K562 (cell line): ENCODE measurements around the gene BIRC3. TPM values are rescaled to one million over a fixed set of nuclear protein-coding genes. Genes with fewer than 3 reads are reported as not detected.
A peak's percentile ranks its signal among the peaks of the same experiment; 100 is the strongest.

Source experiments
- C11orf30 ChIP-seq: fragments of 450-650 bp; IDR thresholded peaks from 2 replicates; pipeline ENCODE4 v1.6.1; 2016; ENCODE audit warnings: low read depth, mild to moderate bottlenecking
- CHD4 ChIP-seq: fragments of 200-600 bp; sonication (generic); IDR thresholded peaks from 3 replicates; pipeline ENCODE4 v1.6.1; 2012; ENCODE audit warnings: low read depth, mild to moderate bottlenecking, mixed read lengths, low read length, inconsistent platforms; ENCODE audit not compliant: insufficient read depth, insufficient replicate concordance, poor library complexity, severe bottlenecking
- CREM ChIP-seq: IDR thresholded peaks from 2 replicates; pipeline ENCODE4 v1.6.1; 2014; ENCODE audit warnings: antibody characterized with exemption, low read depth
- DIDO1 ChIP-seq: fragments of 450-650 bp; IDR thresholded peaks from 2 replicates; pipeline ENCODE4 v1.6.1; 2016; ENCODE audit warnings: low read depth, missing biosample characterization, missing genetic modification characterization
- EP400 ChIP-seq: fragments of 450-650 bp; IDR thresholded peaks from 2 replicates; pipeline ENCODE4 v1.6.1; 2017; ENCODE audit warnings: antibody characterized with exemption, mild to moderate bottlenecking, moderate library complexity
- ESRRB ChIP-seq: fragments of 250-450 bp; sonication (Bioruptor Pico); IDR thresholded peaks from 2 replicates; pipeline ENCODE4 v1.5.0; 2020; ENCODE audit warnings: mild to moderate bottlenecking, moderate library complexity, borderline replicate concordance
- EWSR1 ChIP-seq: fragments of 450-650 bp; IDR thresholded peaks from 2 replicates; pipeline ENCODE4 v1.6.1; 2018; ENCODE audit warnings: borderline replicate concordance, mild to moderate bottlenecking, low read depth, moderate library complexity; ENCODE audit not compliant: partially characterized antibody
- HDAC8 ChIP-seq: fragments of 450-650 bp; IDR thresholded peaks from 2 replicates; pipeline ENCODE4 v1.6.1; 2016; ENCODE audit warnings: mild to moderate bottlenecking, missing genetic modification characterization, moderate library complexity, missing compliant biosample characterization
- HLTF ChIP-seq: fragments of 450-650 bp; IDR thresholded peaks from 2 replicates; pipeline ENCODE4 v1.6.1; 2016
- MCM5 ChIP-seq: fragments of 450-650 bp; IDR thresholded peaks from 2 replicates; pipeline ENCODE4 v1.6.1; 2016; ENCODE audit warnings: low read depth
- NFIC ChIP-seq: fragments of 450-650 bp; IDR thresholded peaks from 2 replicates; pipeline ENCODE4 v1.6.1; 2017; ENCODE audit warnings: mild to moderate bottlenecking, inconsistent platforms
- OTX1 ChIP-seq: fragments of 450-650 bp; formaldehyde crosslinking; IDR thresholded peaks from 2 replicates; pipeline ENCODE4 v1.4.0; 2022; ENCODE audit warnings: mild to moderate bottlenecking
- PHB2 ChIP-seq: fragments of 450-650 bp; IDR thresholded peaks from 2 replicates; pipeline ENCODE4 v1.6.1; 2017; ENCODE audit warnings: low read depth
- POLR2A ChIP-seq: fragments of 450-650 bp; conservative IDR thresholded peaks from 2 replicates; pipeline ENCODE4 v1.6.1; 2016
- POLR2G ChIP-seq: fragments of 200-400 bp; formaldehyde crosslinking; IDR thresholded peaks from 2 replicates; pipeline ENCODE4 v1.6.1; 2017; ENCODE audit warnings: low read depth, mild to moderate bottlenecking, antibody characterized with exemption, low read length, moderate library complexity
- SMARCA5 ChIP-seq: fragments of 450-650 bp; IDR thresholded peaks from 2 replicates; pipeline ENCODE4 v1.6.1; 2016
- SMARCE1 ChIP-seq: fragments of 450-650 bp; IDR thresholded peaks from 2 replicates; pipeline ENCODE4 v1.7.1; 2016; ENCODE audit warnings: mild to moderate bottlenecking
- STAT5B ChIP-seq: fragments of 250-450 bp; sonication (Bioruptor Pico); IDR thresholded peaks from 2 replicates; pipeline ENCODE4 v1.8.0; 2021; ENCODE audit warnings: mild to moderate bottlenecking, inconsistent platforms
- ZBTB7A ChIP-seq: IDR thresholded peaks from 2 replicates; pipeline ENCODE4 v1.6.1; 2011; ENCODE audit warnings: low read depth, mild to moderate bottlenecking, low read length, moderate library complexity, borderline replicate concordance; ENCODE audit not compliant: control insufficient read depth
- ZNF184 ChIP-seq: sonication (generic); formaldehyde crosslinking; IDR thresholded peaks from 2 replicates; pipeline ENCODE4 v1.5.0; 2020; ENCODE audit warnings: missing genetic modification reagents
- ZNF324 ChIP-seq: fragments of 250-450 bp; sonication (Bioruptor Pico); IDR thresholded peaks from 2 replicates; pipeline ENCODE4 v1.4.0; 2020; ENCODE audit warnings: mild to moderate bottlenecking
- ZNF57 ChIP-seq: fragments of 450-650 bp; formaldehyde crosslinking; IDR thresholded peaks from 2 replicates; pipeline ENCODE4 v1.4.0; 2020; ENCODE audit warnings: mild to moderate bottlenecking, moderate library complexity
- ZNF764 ChIP-seq: fragments of 250-450 bp; sonication (Bioruptor Pico); IDR thresholded peaks from 2 replicates; pipeline ENCODE4 v1.4.0; 2020; ENCODE audit warnings: low read depth, mild to moderate bottlenecking, moderate library complexity
- ZNF785 ChIP-seq: fragments of 250-450 bp; sonication (Bioruptor Pico); IDR thresholded peaks from 2 replicates; pipeline ENCODE4 v1.4.0; 2020; ENCODE audit warnings: mild to moderate bottlenecking
- polyA plus RNA-seq, 8 experiments: library from polyadenylated mRNA; depleted of rRNA in 4 of 8; stranded (reverse) in 5 of 8; unstranded in 3 of 8; fragments of >200 nt; fragmentation: Nextera tagmentation in 2 of 8; fragmentation: Illumina TruSeq in 1 of 8; extraction: Ambion mirVana in 2 of 8; extraction: Trizol in 1 of 8; gene quantifications; 2 replicates each; pipeline versions ENCODE4 v1.2.1 to v1.2.3, GENCODE V29; 2011 to 2014; ENCODE audit warnings: inconsistent platforms in 1 of 8, missing spikeins in 1 of 8
- total RNA-seq, 7 experiments: library from RNA; depleted of rRNA in 6 of 7; stranded (reverse); fragments of >200 nt in 6 of 7; fragmentation: Illumina TruSeq in 2 of 7; extraction: Trizol in 2 of 7; gene quantifications; 2 replicates each; pipeline versions ENCODE4 v1.2.1 to v1.2.3, GENCODE V29; 2011 to 2021; ENCODE audit warnings: low replicate concordance in 1 of 7
- TF ChIP-seq, protein P1 (sequence below): fragments of 250-450 bp; sonication (Bioruptor Pico); IDR thresholded peaks from 2 replicates; pipeline ENCODE4 v1.4.0; 2020; ENCODE audit warnings: borderline replicate concordance
- TF ChIP-seq, protein P2 (sequence below): fragments of 450-650 bp; IDR thresholded peaks from 2 replicates; pipeline ENCODE4 v1.6.1; 2016; ENCODE audit warnings: borderline replicate concordance
- TF ChIP-seq, protein P3 (sequence below), 2 experiments: fragments of 450-650 bp; IDR thresholded peaks; 2 replicates each; pipeline ENCODE4 v1.6.1; 2016

Gene BIRC3
- total and polyA plus RNA-seq, 9 of the 15 experiments (the other 6 are each of a cell fraction or from before 2014, with no cell fraction given), result 0.08 to 0.42 (median 0.18) TPM

DNA sequence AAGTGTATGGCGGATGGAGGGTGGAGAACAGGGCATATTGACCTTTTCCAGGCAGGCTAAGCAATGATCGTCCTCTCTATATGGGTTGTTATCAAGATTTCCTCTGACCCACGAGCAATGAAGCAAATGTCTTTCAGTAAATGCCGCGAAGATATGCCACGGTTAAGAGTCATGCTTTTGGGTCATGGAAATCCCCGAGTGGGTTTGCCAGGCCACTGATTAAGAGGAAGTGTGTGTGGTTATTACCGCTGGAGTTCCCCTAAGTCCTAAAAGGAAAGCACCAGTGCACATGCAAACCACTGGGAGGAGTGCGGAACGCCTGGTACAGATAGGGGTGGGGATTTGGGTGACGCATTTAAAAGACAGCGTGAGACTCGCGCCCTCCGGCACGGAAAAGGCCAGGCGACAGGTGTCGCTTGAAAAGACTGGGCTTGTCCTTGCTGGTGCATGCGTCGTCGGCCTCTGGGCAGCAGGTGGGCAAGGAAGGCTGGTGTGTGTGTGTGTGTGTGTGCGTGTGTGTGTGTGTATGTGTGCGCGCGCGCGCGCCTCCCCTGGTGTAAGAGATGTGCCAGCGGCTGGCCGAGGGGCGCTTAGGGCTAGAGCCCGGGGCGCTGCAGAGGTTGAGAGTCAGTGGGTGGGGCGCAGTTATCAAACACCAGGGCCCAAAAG, at the start of gene BIRC3 (continued):
- 0 out of 2 replicates have a peak, but pooled peaks have one; percentile 38 for TF ChIP-seq DIDO1 (tag)
- TF ChIP-seq HLTF, result 0 out of 2 replicates have a peak, but pooled peaks have one; percentile 27
- TF ChIP-seq ZNF184 (CRISPR knock-in tag), result no peak
- TF ChIP-seq STAT5B (CRISPR knock-in tag), result no peak
- no peak for TF ChIP-seq NFIC
- peak; percentile 86 for TF ChIP-seq CREM
- TF ChIP-seq ZNF57 (CRISPR knock-in tag), result no peak
- TF ChIP-seq SMARCA5, result no peak
- TF ChIP-seq, protein P1, sequence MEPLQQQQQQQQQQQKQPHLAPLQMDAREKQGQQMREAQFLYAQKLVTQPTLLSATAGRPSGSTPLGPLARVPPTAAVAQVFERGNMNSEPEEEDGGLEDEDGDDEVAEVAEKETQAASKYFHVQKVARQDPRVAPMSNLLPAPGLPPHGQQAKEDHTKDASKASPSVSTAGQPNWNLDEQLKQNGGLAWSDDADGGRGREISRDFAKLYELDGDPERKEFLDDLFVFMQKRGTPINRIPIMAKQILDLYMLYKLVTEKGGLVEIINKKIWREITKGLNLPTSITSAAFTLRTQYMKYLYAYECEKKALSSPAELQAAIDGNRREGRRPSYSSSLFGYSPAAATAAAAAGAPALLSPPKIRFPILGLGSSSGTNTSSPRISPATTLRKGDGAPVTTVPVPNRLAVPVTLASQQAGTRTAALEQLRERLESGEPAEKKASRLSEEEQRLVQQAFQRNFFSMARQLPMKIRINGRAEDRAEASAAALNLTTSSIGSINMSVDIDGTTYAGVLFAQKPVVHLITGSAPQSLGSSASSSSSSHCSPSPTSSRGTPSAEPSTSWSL (CRISPR knock-in tag), result no peak
- TF ChIP-seq ZNF785, result no peak
- TF ChIP-seq, protein P2, sequence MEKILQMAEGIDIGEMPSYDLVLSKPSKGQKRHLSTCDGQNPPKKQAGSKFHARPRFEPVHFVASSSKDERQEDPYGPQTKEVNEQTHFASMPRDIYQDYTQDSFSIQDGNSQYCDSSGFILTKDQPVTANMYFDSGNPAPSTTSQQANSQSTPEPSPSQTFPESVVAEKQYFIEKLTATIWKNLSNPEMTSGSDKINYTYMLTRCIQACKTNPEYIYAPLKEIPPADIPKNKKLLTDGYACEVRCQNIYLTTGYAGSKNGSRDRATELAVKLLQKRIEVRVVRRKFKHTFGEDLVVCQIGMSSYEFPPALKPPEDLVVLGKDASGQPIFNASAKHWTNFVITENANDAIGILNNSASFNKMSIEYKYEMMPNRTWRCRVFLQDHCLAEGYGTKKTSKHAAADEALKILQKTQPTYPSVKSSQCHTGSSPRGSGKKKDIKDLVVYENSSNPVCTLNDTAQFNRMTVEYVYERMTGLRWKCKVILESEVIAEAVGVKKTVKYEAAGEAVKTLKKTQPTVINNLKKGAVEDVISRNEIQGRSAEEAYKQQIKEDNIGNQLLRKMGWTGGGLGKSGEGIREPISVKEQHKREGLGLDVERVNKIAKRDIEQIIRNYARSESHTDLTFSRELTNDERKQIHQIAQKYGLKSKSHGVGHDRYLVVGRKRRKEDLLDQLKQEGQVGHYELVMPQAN, result peak; percentile 82; the same call in 1 of the 2 replicates
- TF ChIP-seq ZNF764 (CRISPR knock-in tag), result peak; percentile 75
- TF ChIP-seq C11orf30, result peak; percentile 15; the same call in 1 of the 2 replicates
- TF ChIP-seq, protein P3, sequence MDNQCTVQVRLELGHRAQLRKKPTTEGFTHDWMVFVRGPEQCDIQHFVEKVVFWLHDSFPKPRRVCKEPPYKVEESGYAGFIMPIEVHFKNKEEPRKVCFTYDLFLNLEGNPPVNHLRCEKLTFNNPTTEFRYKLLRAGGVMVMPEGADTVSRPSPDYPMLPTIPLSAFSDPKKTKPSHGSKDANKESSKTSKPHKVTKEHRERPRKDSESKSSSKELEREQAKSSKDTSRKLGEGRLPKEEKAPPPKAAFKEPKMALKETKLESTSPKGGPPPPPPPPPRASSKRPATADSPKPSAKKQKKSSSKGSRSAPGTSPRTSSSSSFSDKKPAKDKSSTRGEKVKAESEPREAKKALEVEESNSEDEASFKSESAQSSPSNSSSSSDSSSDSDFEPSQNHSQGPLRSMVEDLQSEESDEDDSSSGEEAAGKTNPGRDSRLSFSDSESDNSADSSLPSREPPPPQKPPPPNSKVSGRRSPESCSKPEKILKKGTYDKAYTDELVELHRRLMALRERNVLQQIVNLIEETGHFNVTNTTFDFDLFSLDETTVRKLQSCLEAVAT (IDR thresholded peaks at IDR 0.05), result no peak
- no peak for TF ChIP-seq PHB2
- no peak for TF ChIP-seq ZBTB7A
- TF ChIP-seq POLR2G, result peak; percentile 30; the same call in 1 of the 2 replicates
- TF ChIP-seq MCM5, result no peak
- peak; percentile 57; the same call in 1 of the 2 replicates for TF ChIP-seq OTX1
- TF ChIP-seq ZNF324 (CRISPR knock-in tag), result peak; percentile 49; the same call in 1 of the 2 replicates
- no peak for TF ChIP-seq ESRRB (CRISPR knock-in tag)
- no peak for TF ChIP-seq EWSR1
- TF ChIP-seq SMARCE1, result peak; percentile 57; the same call in 1 of the 2 replicates
- no peak for TF ChIP-seq POLR2A
- peak; percentile 37 for TF ChIP-seq EP400
- TF ChIP-seq CHD4, result no peak
- TF ChIP-seq HDAC8 (tag), result no peak
